Measurements from ENCODE around the gene ANKH. TPM values are rescaled to one million over a fixed set of nuclear protein-coding genes. Genes with fewer than 3 reads are reported as not detected.

Gene ANKH
- total RNA-seq, 1 donor from 2014 or later: 39.1 TPM

GRCh38 chr5:14783691-14784090 is 87.9 kb downstream of the ANKH start:
- no peak for DNase-seq (ENCODE audit: low spot score in 2 of 2, unreplicated experiment in 2 of 2)
- H3K36me3 Mint-ChIP-seq: peaks cover 13% of the 10 kb centered on the region
- no peak overlapping the region for H3K4me3 Mint-ChIP-seq
- peaks cover 16% of the 10 kb centered on the region for H3K4me1 Mint-ChIP-seq
- H3K27me3 Mint-ChIP-seq (ENCODE audit: low read depth): no peaks in the 10 kb centered on the region
- H3K27ac Mint-ChIP-seq: no peak overlapping the region
- TF ChIP-seq CTCF (IDR thresholded peaks at IDR 0.05; ENCODE audit: unreplicated experiment): no peak
- peaks cover 14% of the 10 kb centered on the region for H3K9me3 Mint-ChIP-seq

- Mint-ChIP-seq H3K4me1 (peaks cover 20% of the 10 kb centered on the region), H3K9me3 (peaks cover 14% of the 10 kb centered on the region), H3K27me3 (ENCODE audit: low read depth) (no peaks in the 10 kb centered on the region), H3K4me3 (no peak overlapping the region), H3K36me3 (peaks cover 13% of the 10 kb centered on the region), H3K27ac (no peak overlapping the region)
- DNase-seq (ENCODE audit: low spot score in 2 of 2, unreplicated experiment in 2 of 2): no peak
- no peak for TF ChIP-seq CTCF (IDR thresholded peaks at IDR 0.05; ENCODE audit: unreplicated experiment)
These were observed 89.0 kb downstream of the ANKH start for GRCh38 chr5:14782591-14782990.

GRCh38 chr5:14781106-14781505 is 90.5 kb downstream of the ANKH start:
- Mint-ChIP-seq H3K27ac (no peak overlapping the region), H3K9me3 (peaks cover 14% of the 10 kb centered on the region), H3K36me3 (peaks cover 13% of the 10 kb centered on the region), H3K27me3 (ENCODE audit: low read depth) (no peaks in the 10 kb centered on the region), H3K4me3 (no peak overlapping the region), H3K4me1 (peaks cover 13% of the 10 kb centered on the region)
- no peak for TF ChIP-seq CTCF (IDR thresholded peaks at IDR 0.05; ENCODE audit: unreplicated experiment)
- DNase-seq (ENCODE audit: low spot score in 2 of 2, unreplicated experiment in 2 of 2): no peak

GRCh38 chr5:14779975-14780374 is 91.6 kb downstream of the ANKH start:
- no peak overlapping the region for H3K4me3 Mint-ChIP-seq
- no peak for TF ChIP-seq CTCF (IDR thresholded peaks at IDR 0.05; ENCODE audit: unreplicated experiment)
- no peak for DNase-seq (ENCODE audit: low spot score in 2 of 2, unreplicated experiment in 2 of 2)

GRCh38 chr5:14778792-14779070 is 92.8 kb downstream of the ANKH start:
- peaks cover 12% of the 10 kb centered on the region for H3K4me1 Mint-ChIP-seq
- peaks cover 8% of the 10 kb centered on the region for H3K36me3 Mint-ChIP-seq
- no peaks in the 10 kb centered on the region for H3K27me3 Mint-ChIP-seq (ENCODE audit: low read depth)
- no peak for TF ChIP-seq CTCF (IDR thresholded peaks at IDR 0.05; ENCODE audit: unreplicated experiment)
- no peak overlapping the region for H3K4me3 Mint-ChIP-seq
- peaks cover 4% of the 10 kb centered on the region for H3K9me3 Mint-ChIP-seq
- DNase-seq (ENCODE audit: low spot score in 2 of 2, unreplicated experiment in 2 of 2): no peak
- no peak overlapping the region for H3K27ac Mint-ChIP-seq

More at GRCh38 chr5:14779975-14780374, 91.6 kb downstream of the ANKH start:
- Mint-ChIP-seq H3K36me3 (peaks cover 12% of the 10 kb centered on the region), H3K4me1 (peaks cover 12% of the 10 kb centered on the region), H3K9me3 (peaks cover 9% of the 10 kb centered on the region), H3K27ac (no peak overlapping the region), H3K27me3 (ENCODE audit: low read depth) (no peaks in the 10 kb centered on the region)
